Smooth muscle cell (in vitro differentiated cells): ENCODE results near the gene SLC9A9. TPM values are rescaled to one million over a fixed set of nuclear protein-coding genes. Genes with fewer than 3 reads are reported as not detected.
A peak's percentile ranks its signal among the peaks of the same experiment; 100 is the strongest.

Experiments used
- DNase-seq: peaks from one replicate; lab custom pipeline; 2025; ENCODE audit not compliant: unreplicated experiment; lab: John Stamatoyannopoulos, UW
- H2AFZ ChIP-seq: fragments of 200-600 bp; sonication (generic); 2 replicates; pipeline ENCODE4 v1.6.0; 2016; ENCODE audit warnings: antibody characterized with exemption, low read depth, mild to moderate bottlenecking
- H3F3A ChIP-seq: fragments of 200-600 bp; sonication (generic); 2 replicates; pipeline ENCODE4 v1.6.0; 2017; ENCODE audit warnings: antibody characterized with exemption, low read depth
- H3K27ac ChIP-seq: fragments of 200-600 bp; sonication (generic); 2 replicates; pipeline ENCODE4 v1.5.1; 2016; ENCODE audit warnings: low read depth, mild to moderate bottlenecking
- H3K27me3 ChIP-seq: fragments of 200-600 bp; sonication (generic); 2 replicates; pipeline ENCODE4 v1.6.1; 2016; ENCODE audit warnings: low read depth, mild to moderate bottlenecking
- H3K36me3 ChIP-seq: fragments of 200-600 bp; sonication (generic); 2 replicates; pipeline ENCODE4 v1.5.1; 2016; ENCODE audit warnings: low read depth
- H3K4me1 ChIP-seq: fragments of 200-600 bp; sonication (generic); 2 replicates; pipeline ENCODE4 v1.5.1; 2016; ENCODE audit warnings: low read depth
- H3K4me2 ChIP-seq: fragments of 200-600 bp; sonication (generic); 2 replicates; pipeline ENCODE4 v1.6.0; 2016; ENCODE audit warnings: mild to moderate bottlenecking
- H3K4me3 ChIP-seq: fragments of 200-600 bp; sonication (generic); 2 replicates; pipeline ENCODE4 v1.5.1; 2016; ENCODE audit warnings: mild to moderate bottlenecking
- H3K79me2 ChIP-seq: fragments of 200-600 bp; sonication (generic); 2 replicates; pipeline ENCODE4 v1.6.0; 2016; ENCODE audit warnings: low read depth, mild to moderate bottlenecking
- H3K9ac ChIP-seq: fragments of 200-600 bp; sonication (generic); 2 replicates; pipeline ENCODE4 v1.6.0; 2016; ENCODE audit warnings: low read depth
- H3K9me3 ChIP-seq: fragments of 200-600 bp; sonication (generic); replicated peaks from 2 replicates; pipeline ENCODE4 v1.5.1; 2016; ENCODE audit warnings: low read depth
- H4K20me1 ChIP-seq: fragments of 200-600 bp; sonication (generic); 2 replicates; pipeline ENCODE4 v1.6.0; 2016; ENCODE audit warnings: low read depth
- WGBS: methylation state at CpG from one replicate; pipeline ENCODE4 v1.1.7; 2016; ENCODE audit warnings: low lambda C conversion rate; 5-methylcytosine and 5-hydroxymethylcytosine counted together
- polyA plus RNA-seq: library from polyadenylated mRNA; unstranded; fragments of >200 nt; fragmentation: Nextera tagmentation; extraction: Ambion mirVana; gene quantifications from 2 replicates; pipeline ENCODE4 v1.2.1, GENCODE V29; 2016
- total RNA-seq: library from RNA; depleted of rRNA; stranded (reverse); fragments of >200 nt; gene quantifications from 2 replicates; pipeline ENCODE4 v1.2.3, GENCODE V29; 2014
- TF ChIP-seq, protein P1 (sequence below): fragments of 200-600 bp; sonication (generic); IDR thresholded peaks from 2 replicates; pipeline ENCODE4 v1.5.1; 2017; ENCODE audit warnings: borderline replicate concordance, mild to moderate bottlenecking, antibody characterized with exemption; ENCODE audit not compliant: insufficient read depth, poor library complexity, severe bottlenecking

SLC9A9 gene
- total and polyA plus RNA-seq, 2 experiments from 2014 or later: 4.0 to 8.9 TPM

DNA sequence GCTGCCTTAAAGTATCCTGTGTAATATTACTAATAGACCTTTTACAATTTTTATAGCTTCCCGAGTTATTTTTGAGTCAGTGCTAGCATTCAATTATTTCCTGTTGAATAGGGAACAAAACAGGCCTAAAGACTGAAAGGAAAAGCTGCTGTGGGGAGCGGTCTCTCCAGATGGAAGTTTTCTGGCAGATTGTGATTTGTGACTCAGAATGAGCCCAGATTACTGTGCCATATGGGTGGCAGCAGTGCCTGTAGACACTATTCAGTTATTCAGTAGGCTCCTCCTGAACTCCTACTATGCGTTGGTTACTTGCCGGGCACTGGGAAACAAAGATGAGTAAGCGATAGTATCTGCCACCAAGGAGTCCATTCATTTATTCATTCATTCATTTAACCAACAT is 516.9 kb downstream of the SLC9A9 start:
- H3K9me3 ChIP-seq: peaks cover 8% of the 10 kb centered on the region
- no peak for DNase-seq
- H3K36me3 ChIP-seq: no peaks in the 10 kb centered on the region
- TF ChIP-seq, protein P1, sequence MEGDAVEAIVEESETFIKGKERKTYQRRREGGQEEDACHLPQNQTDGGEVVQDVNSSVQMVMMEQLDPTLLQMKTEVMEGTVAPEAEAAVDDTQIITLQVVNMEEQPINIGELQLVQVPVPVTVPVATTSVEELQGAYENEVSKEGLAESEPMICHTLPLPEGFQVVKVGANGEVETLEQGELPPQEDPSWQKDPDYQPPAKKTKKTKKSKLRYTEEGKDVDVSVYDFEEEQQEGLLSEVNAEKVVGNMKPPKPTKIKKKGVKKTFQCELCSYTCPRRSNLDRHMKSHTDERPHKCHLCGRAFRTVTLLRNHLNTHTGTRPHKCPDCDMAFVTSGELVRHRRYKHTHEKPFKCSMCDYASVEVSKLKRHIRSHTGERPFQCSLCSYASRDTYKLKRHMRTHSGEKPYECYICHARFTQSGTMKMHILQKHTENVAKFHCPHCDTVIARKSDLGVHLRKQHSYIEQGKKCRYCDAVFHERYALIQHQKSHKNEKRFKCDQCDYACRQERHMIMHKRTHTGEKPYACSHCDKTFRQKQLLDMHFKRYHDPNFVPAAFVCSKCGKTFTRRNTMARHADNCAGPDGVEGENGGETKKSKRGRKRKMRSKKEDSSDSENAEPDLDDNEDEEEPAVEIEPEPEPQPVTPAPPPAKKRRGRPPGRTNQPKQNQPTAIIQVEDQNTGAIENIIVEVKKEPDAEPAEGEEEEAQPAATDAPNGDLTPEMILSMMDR: no peak
- H3K79me2 ChIP-seq: no peaks in the 10 kb centered on the region
- no peaks in the 10 kb centered on the region for H3K27me3 ChIP-seq
- no peak overlapping the region for H3K4me3 ChIP-seq
- peaks cover 3% of the 10 kb centered on the region for H3F3A ChIP-seq
- no peak overlapping the region for H2AFZ ChIP-seq
- H3K4me2 ChIP-seq: peak overlapping the region; percentile 51
- WGBS: 66% methylated on average over 5 of the region's 5 CpGs
- no peak overlapping the region for H3K27ac ChIP-seq
- H3K4me1 ChIP-seq: no peaks in the 10 kb centered on the region
- H3K9ac ChIP-seq: no peak overlapping the region
- no peaks in the 10 kb centered on the region for H4K20me1 ChIP-seq

DNA sequence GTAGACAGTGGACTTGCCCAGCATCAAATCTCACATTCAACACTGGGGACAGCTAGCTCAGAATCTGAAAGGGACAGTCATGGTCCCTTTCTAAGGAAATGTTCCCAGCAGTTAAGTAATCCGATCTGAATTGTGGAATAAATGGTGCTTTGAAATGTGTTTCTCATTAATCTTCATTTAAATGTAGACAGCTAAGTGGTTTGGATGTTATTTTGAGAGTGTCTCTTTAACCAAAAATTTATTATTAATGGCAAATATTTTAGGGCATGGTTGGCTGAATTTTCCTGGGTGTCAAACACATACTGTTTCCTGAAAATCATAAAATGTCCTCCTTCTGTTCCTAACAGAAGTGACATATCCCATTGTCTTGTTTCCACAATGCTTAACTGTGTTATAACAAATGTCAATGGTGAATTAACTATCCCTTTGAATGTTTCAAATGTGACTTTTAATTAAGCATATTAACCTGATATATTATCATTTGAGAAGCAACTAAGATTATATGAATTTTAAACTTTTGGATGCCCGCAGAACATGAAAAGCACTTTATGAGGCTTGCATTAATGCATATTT is 517.9 kb downstream of the SLC9A9 start:
- Histone ChIP-seq H2AFZ (no peak overlapping the region), H3K4me1 (no peaks in the 10 kb centered on the region), H4K20me1 (no peaks in the 10 kb centered on the region), H3K9me3 (peaks cover 4% of the 10 kb centered on the region), H3K4me3 (no peak overlapping the region), H3K36me3 (no peaks in the 10 kb centered on the region), H3F3A (peaks cover 3% of the 10 kb centered on the region), H3K4me2 (no peak overlapping the region), H3K27me3 (no peaks in the 10 kb centered on the region), H3K9ac (no peak overlapping the region), H3K27ac (no peak overlapping the region), H3K79me2 (no peaks in the 10 kb centered on the region)
- no peak for DNase-seq
- WGBS: 82% methylated on average over 2 of the region's 2 CpGs
- TF ChIP-seq, protein P1: no peak

DNA sequence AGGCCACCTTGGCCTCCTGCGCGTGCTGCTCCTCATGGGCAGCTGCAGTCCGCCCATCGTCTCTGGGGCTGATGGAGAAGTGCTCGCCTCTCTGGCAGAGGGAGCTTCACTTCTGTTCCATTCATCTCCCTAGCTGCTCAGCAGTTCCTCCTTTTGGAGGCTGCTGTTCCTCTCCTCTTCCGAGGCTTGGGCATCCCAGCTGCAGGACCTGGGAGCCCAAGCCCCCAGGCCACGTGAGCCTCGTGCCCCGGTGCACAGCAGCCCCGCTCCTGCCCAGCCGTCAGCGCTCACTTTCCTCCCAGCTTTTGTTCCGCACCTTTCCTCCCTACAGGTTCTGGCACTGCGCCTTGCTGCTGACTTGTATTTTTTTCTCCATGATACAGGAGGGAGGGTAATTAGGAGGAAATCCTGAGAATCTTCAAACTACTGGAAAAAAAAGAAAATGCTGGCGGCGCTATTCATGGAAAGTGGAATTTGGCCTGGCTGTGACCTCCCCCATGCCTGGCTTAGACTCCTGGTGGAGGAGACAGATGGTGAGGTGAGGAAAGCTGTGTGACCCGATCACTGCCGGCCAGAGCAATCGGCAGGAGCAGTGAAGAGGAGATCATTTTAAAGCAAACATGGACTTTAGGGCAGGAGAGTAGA is 518.6 kb downstream of the SLC9A9 start:
- Histone ChIP-seq H3K36me3 (no peaks in the 10 kb centered on the region), H3K4me2 (no peak overlapping the region), H3K27ac (no peak overlapping the region), H3F3A (peaks cover 3% of the 10 kb centered on the region), H3K27me3 (no peaks in the 10 kb centered on the region), H4K20me1 (no peaks in the 10 kb centered on the region), H2AFZ (no peak overlapping the region), H3K79me2 (no peaks in the 10 kb centered on the region), H3K4me3 (no peak overlapping the region), H3K4me1 (no peaks in the 10 kb centered on the region), H3K9me3 (no peaks in the 10 kb centered on the region), H3K9ac (no peak overlapping the region)
- WGBS: 84% methylated on average over 19 of the region's 19 CpGs
- TF ChIP-seq, protein P1: no peak
- DNase-seq: no peak

DNA sequence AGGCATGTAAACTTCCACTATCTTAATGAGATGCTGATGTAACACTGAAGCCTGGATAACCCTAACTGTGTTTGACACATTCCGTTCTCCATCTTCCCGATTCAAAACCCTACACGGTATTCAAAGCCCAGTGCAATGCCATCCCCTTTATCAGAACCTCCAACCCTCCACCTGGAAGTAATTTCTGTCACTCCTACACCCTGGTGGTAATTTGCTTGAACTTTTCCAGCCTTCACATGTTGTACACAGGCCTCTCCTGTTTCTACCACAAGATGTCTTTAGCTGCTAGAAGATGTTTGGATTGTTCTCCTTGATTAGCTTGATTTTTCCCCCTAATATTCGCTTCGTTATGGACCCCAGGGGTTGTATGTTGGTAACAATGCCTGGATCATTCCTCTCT is 519.8 kb downstream of the SLC9A9 start:
- Histone ChIP-seq H3K9ac (no peak overlapping the region), H3K4me3 (no peak overlapping the region), H3K4me1 (no peaks in the 10 kb centered on the region), H3K27me3 (no peaks in the 10 kb centered on the region), H2AFZ (no peak overlapping the region), H3F3A (peaks cover 3% of the 10 kb centered on the region), H4K20me1 (no peaks in the 10 kb centered on the region), H3K36me3 (no peaks in the 10 kb centered on the region), H3K27ac (no peak overlapping the region), H3K9me3 (no peaks in the 10 kb centered on the region), H3K79me2 (no peaks in the 10 kb centered on the region), H3K4me2 (no peak overlapping the region)
- DNase-seq: no peak
- 41% methylated on average over 5 of the region's 5 CpGs for WGBS
- TF ChIP-seq, protein P1: no peak
